HepG2 (cell line): Measurements from ENCODE around the gene POU2AF2. TPM values are rescaled to one million over a fixed set of nuclear protein-coding genes. Genes with fewer than 3 reads are reported as not detected.

Experiments used
- ATRX ChIP-seq: sonication (generic); formaldehyde crosslinking; IDR thresholded peaks from 2 replicates; pipeline ENCODE4 v1.4.0; 2020; ENCODE audit warnings: missing genetic modification reagents, borderline replicate concordance
- CHCHD3 ChIP-seq: sonication (generic); formaldehyde crosslinking; IDR thresholded peaks from 2 replicates; pipeline ENCODE4 v1.8.0; 2022; ENCODE audit warnings: mild to moderate bottlenecking, missing genetic modification reagents, moderate library complexity
- DPF2 ChIP-seq: sonication (generic); formaldehyde crosslinking; IDR thresholded peaks from 2 replicates; pipeline ENCODE4 v1.4.0; 2020; ENCODE audit warnings: mild to moderate bottlenecking, low read depth, missing genetic modification reagents, borderline replicate concordance
- FOXJ3 ChIP-seq: sonication (generic); formaldehyde crosslinking; IDR thresholded peaks from 2 replicates; pipeline ENCODE4 v1.4.0; 2020; ENCODE audit warnings: missing genetic modification reagents, mild to moderate bottlenecking, borderline replicate concordance
- MYC ChIP-seq: sonication (generic); formaldehyde crosslinking; IDR thresholded peaks from 2 replicates; pipeline ENCODE4 v1.9.0; 2021; ENCODE audit warnings: missing genetic modification reagents, borderline replicate concordance
- POLR2AphosphoS2 ChIP-seq: IDR thresholded peaks from 2 replicates; pipeline ENCODE4 v1.6.1; 2011; ENCODE audit warnings: low read depth, low read length, improper control_type of control experiment
- THAP11 ChIP-seq: IDR thresholded peaks from 2 replicates; pipeline ENCODE4 v1.6.1; 2016; ENCODE audit warnings: missing biosample characterization, missing genetic modification reagents
- ZC3H13 ChIP-seq: sonication (generic); formaldehyde crosslinking; IDR thresholded peaks from 2 replicates; pipeline ENCODE4 v1.8.1; 2023; ENCODE audit warnings: mild to moderate bottlenecking, missing genetic modification reagents, moderate library complexity
- ZNF12 ChIP-seq: sonication (generic); formaldehyde crosslinking; IDR thresholded peaks from 2 replicates; pipeline ENCODE4 v1.5.0; 2020; ENCODE audit warnings: missing genetic modification reagents
- ZNF577 ChIP-seq: sonication (generic); formaldehyde crosslinking; IDR thresholded peaks from 2 replicates; pipeline ENCODE4 v1.4.0; 2020; ENCODE audit warnings: mild to moderate bottlenecking, low read depth, missing genetic modification reagents, borderline replicate concordance
- polyA plus RNA-seq, 8 experiments: library from polyadenylated mRNA; depleted of rRNA in 3 of 8; stranded (reverse) in 7 of 8; unstranded in 1 of 8; fragments of >200 nt; fragmentation: Illumina TruSeq in 4 of 8; extraction: Trizol in 4 of 8; gene quantifications; 2 replicates each; pipeline versions ENCODE4 v1.2.1 to v1.2.3, GENCODE V29; 2011 to 2016; ENCODE audit warnings: low read depth in 4 of 8, missing spikeins in 1 of 8, mixed read lengths in 1 of 8; ENCODE audit not compliant: insufficient read depth in 1 of 8
- total RNA-seq, 5 experiments: library from RNA; depleted of rRNA; stranded (reverse); fragments of >200 nt; fragmentation: Illumina TruSeq; extraction: Trizol; gene quantifications; 2 replicates each; pipeline ENCODE4 v1.2.3, GENCODE V29; 2016; ENCODE audit warnings: low read depth in 1 of 5
- TF ChIP-seq, protein P1 (sequence below): sonication (generic); formaldehyde crosslinking; IDR thresholded peaks from 2 replicates; pipeline ENCODE4 v1.5.0; 2020; ENCODE audit warnings: mild to moderate bottlenecking, missing genetic modification reagents, borderline replicate concordance
- TF ChIP-seq, protein P2 (sequence below): sonication (generic); formaldehyde crosslinking; IDR thresholded peaks from 2 replicates; pipeline ENCODE4 v1.8.1; 2023; ENCODE audit warnings: mild to moderate bottlenecking, missing genetic modification reagents, borderline replicate concordance
- TF ChIP-seq, protein P3 (sequence below): sonication (generic); formaldehyde crosslinking; IDR thresholded peaks from 2 replicates; pipeline ENCODE4 v1.4.0; 2020; ENCODE audit warnings: missing genetic modification reagents
- TF ChIP-seq, protein P4 (sequence below): sonication (generic); formaldehyde crosslinking; IDR thresholded peaks from 2 replicates; pipeline ENCODE4 v1.5.0; 2020; ENCODE audit warnings: mild to moderate bottlenecking, missing genetic modification reagents
- TF ChIP-seq, protein P5 (sequence below): sonication (generic); formaldehyde crosslinking; IDR thresholded peaks from 2 replicates; pipeline ENCODE4 v1.5.1; 2020; ENCODE audit warnings: missing genetic modification reagents, mild to moderate bottlenecking, borderline replicate concordance
- TF ChIP-seq, protein P6 (sequence below): sonication (generic); formaldehyde crosslinking; conservative IDR thresholded peaks from 2 replicates; pipeline ENCODE4 v1.5.0; 2020; ENCODE audit warnings: missing genetic modification reagents

The POU2AF2 gene
- total and polyA plus RNA-seq, 2 of the 13 experiments (the other 11 are each of a cell fraction or from before 2014, with no cell fraction given): 0.11 TPM; not detected in 1

DNA sequence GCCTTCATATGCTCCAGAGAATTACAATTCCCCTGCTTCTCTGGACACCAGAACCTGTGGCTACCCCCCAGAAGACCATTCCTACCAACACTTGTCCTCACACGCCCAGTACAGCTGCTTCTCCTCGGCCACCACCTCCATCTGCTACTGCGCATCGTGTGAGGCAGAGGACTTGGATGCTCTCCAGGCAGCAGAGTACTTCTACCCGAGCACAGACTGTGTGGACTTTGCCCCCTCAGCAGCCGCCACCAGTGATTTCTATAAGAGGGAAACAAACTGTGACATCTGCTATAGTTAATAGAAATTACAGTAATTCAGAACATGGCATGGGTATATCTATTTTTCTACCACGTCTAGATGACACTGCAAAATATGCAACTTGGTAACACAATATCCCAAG is 62.6 kb downstream of the POU2AF2 start (continued):
- TF ChIP-seq, protein P1, sequence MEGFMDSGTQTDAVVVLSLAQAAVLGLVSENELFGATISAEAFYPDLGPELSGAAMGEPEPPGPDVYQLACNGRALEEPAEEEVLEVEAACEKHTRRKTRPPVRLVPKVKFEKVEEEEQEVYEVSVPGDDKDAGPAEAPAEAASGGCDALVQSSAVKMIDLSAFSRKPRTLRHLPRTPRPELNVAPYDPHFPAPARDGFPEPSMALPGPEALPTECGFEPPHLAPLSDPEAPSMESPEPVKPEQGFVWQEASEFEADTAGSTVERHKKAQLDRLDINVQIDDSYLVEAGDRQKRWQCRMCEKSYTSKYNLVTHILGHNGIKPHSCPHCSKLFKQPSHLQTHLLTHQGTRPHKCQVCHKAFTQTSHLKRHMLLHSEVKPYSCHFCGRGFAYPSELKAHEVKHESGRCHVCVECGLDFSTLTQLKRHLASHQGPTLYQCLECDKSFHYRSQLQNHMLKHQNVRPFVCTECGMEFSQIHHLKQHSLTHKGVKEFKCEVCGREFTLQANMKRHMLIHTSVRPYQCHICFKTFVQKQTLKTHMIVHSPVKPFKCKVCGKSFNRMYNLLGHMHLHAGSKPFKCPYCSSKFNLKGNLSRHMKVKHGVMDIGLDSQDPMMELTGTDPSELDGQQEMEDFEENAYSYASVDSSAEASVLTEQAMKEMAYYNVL: no peak
- TF ChIP-seq ZC3H13 (CRISPR knock-in tag) (peak; percentile 62), ZNF12 (CRISPR knock-in tag) (no peak), MYC (CRISPR knock-in tag) (no peak), FOXJ3 (CRISPR knock-in tag) (no peak), CHCHD3 (no peak), POLR2AphosphoS2 (no peak), ZNF577 (CRISPR knock-in tag) (no peak), THAP11 (peak; percentile 36; the same call in 1 of the 2 replicates), DPF2 (CRISPR knock-in tag) (no peak), ATRX (no peak)
- TF ChIP-seq, protein P2, sequence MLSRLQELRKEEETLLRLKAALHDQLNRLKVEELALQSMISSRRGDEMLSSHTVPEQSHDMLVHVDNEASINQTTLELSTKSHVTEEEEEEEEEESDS (CRISPR knock-in tag): no peak
- TF ChIP-seq, protein P3, sequence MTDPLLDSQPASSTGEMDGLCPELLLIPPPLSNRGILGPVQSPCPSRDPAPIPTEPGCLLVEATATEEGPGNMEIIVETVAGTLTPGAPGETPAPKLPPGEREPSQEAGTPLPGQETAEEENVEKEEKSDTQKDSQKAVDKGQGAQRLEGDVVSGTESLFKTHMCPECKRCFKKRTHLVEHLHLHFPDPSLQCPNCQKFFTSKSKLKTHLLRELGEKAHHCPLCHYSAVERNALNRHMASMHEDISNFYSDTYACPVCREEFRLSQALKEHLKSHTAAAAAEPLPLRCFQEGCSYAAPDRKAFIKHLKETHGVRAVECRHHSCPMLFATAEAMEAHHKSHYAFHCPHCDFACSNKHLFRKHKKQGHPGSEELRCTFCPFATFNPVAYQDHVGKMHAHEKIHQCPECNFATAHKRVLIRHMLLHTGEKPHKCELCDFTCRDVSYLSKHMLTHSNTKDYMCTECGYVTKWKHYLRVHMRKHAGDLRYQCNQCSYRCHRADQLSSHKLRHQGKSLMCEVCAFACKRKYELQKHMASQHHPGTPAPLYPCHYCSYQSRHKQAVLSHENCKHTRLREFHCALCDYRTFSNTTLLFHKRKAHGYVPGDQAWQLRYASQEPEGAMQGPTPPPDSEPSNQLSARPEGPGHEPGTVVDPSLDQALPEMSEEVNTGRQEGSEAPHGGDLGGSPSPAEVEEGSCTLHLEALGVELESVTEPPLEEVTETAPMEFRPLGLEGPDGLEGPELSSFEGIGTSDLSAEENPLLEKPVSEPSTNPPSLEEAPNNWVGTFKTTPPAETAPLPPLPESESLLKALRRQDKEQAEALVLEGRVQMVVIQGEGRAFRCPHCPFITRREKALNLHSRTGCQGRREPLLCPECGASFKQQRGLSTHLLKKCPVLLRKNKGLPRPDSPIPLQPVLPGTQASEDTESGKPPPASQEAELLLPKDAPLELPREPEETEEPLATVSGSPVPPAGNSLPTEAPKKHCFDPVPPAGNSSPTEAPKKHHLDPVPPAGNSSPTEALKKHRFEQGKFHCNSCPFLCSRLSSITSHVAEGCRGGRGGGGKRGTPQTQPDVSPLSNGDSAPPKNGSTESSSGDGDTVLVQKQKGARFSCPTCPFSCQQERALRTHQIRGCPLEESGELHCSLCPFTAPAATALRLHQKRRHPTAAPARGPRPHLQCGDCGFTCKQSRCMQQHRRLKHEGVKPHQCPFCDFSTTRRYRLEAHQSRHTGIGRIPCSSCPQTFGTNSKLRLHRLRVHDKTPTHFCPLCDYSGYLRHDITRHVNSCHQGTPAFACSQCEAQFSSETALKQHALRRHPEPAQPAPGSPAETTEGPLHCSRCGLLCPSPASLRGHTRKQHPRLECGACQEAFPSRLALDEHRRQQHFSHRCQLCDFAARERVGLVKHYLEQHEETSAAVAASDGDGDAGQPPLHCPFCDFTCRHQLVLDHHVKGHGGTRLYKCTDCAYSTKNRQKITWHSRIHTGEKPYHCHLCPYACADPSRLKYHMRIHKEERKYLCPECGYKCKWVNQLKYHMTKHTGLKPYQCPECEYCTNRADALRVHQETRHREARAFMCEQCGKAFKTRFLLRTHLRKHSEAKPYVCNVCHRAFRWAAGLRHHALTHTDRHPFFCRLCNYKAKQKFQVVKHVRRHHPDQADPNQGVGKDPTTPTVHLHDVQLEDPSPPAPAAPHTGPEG (CRISPR knock-in tag): no peak
- TF ChIP-seq, protein P4, sequence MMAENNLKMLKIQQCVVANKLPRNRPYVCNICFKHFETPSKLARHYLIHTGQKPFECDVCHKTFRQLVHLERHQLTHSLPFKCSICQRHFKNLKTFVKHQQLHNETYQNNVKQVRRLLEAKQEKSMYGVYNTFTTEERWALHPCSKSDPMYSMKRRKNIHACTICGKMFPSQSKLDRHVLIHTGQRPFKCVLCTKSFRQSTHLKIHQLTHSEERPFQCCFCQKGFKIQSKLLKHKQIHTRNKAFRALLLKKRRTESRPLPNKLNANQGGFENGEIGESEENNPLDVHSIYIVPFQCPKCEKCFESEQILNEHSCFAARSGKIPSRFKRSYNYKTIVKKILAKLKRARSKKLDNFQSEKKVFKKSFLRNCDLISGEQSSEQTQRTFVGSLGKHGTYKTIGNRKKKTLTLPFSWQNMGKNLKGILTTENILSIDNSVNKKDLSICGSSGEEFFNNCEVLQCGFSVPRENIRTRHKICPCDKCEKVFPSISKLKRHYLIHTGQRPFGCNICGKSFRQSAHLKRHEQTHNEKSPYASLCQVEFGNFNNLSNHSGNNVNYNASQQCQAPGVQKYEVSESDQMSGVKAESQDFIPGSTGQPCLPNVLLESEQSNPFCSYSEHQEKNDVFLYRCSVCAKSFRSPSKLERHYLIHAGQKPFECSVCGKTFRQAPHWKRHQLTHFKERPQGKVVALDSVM (CRISPR knock-in tag): no peak
- TF ChIP-seq, protein P5, sequence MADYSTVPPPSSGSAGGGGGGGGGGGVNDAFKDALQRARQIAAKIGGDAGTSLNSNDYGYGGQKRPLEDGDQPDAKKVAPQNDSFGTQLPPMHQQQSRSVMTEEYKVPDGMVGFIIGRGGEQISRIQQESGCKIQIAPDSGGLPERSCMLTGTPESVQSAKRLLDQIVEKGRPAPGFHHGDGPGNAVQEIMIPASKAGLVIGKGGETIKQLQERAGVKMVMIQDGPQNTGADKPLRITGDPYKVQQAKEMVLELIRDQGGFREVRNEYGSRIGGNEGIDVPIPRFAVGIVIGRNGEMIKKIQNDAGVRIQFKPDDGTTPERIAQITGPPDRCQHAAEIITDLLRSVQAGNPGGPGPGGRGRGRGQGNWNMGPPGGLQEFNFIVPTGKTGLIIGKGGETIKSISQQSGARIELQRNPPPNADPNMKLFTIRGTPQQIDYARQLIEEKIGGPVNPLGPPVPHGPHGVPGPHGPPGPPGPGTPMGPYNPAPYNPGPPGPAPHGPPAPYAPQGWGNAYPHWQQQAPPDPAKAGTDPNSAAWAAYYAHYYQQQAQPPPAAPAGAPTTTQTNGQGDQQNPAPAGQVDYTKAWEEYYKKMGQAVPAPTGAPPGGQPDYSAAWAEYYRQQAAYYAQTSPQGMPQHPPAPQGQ: no peak
- TF ChIP-seq, protein P6, sequence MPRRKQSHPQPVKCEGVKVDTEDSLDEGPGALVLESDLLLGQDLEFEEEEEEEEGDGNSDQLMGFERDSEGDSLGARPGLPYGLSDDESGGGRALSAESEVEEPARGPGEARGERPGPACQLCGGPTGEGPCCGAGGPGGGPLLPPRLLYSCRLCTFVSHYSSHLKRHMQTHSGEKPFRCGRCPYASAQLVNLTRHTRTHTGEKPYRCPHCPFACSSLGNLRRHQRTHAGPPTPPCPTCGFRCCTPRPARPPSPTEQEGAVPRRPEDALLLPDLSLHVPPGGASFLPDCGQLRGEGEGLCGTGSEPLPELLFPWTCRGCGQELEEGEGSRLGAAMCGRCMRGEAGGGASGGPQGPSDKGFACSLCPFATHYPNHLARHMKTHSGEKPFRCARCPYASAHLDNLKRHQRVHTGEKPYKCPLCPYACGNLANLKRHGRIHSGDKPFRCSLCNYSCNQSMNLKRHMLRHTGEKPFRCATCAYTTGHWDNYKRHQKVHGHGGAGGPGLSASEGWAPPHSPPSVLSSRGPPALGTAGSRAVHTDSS (CRISPR knock-in tag): no peak
